ENCODE data around the gene HDAC1. TPM values are rescaled to one million over a fixed set of nuclear protein-coding genes. Genes with fewer than 3 reads are reported as not detected.

HDAC1 gene
- total and polyA plus RNA-seq, 2 of the 4 experiments (the other 2 are of a cell fraction): 95.5 to 139 TPM

- no peaks in the 10 kb centered on the region for H3K9me3 ChIP-seq (ENCODE audit: control insufficient read depth, insufficient read depth, low read length)
- H2BK120ac ChIP-seq (ENCODE audit: low read depth, low read length): no peak overlapping the region
- TF ChIP-seq CTCF (conservative IDR thresholded peaks at IDR 0.05; ENCODE audit: low read depth, low read length): no peak
- no peak for TF ChIP-seq BHLHE40 (IDR thresholded peaks at IDR 0.05; ENCODE audit: low read depth, low read length)
- H3K56ac ChIP-seq (ENCODE audit: extremely low read depth, insufficient read depth, low read length): no peak overlapping the region
- no CpG with 5 or more reads among the region's 4 CpGs for WGBS, 2 experiments (ENCODE audit: extremely low coverage in 2 of 2, insufficient read length in 1 of 2)
- no peak overlapping the region for H4K5ac ChIP-seq (ENCODE audit: low read depth, low read length)
- no peak overlapping the region for H2BK20ac ChIP-seq (ENCODE audit: low read depth, low read length)
- no peaks in the 10 kb centered on the region for H3K36me3 ChIP-seq (ENCODE audit: control insufficient read depth, insufficient read depth, low read length)
- no peak overlapping the region for H3K27ac ChIP-seq (ENCODE audit: insufficient read depth, low read length)
- H3K9ac ChIP-seq (ENCODE audit: low read depth, low read length): no peak overlapping the region
- H3K23ac ChIP-seq (ENCODE audit: low read depth, low read length): no peak overlapping the region
- H3K4me2 ChIP-seq (ENCODE audit: low read depth, low read length): no peak overlapping the region
- no peaks in the 10 kb centered on the region for H4K20me1 ChIP-seq (ENCODE audit: insufficient read depth, low read length)
- no peak overlapping the region for H3K18ac ChIP-seq (ENCODE audit: low read depth, low read length)
- DNase-seq: no peak
- intact Hi-C loops (cut with micrococcal nuclease) (no loop called here), in situ Hi-C loops (cut with MboI; ENCODE audit: low sequenced_read_pairs) (no loop called here), dilution Hi-C loops (cut with HindIII; ENCODE audit: low sequenced_read_pairs, unreplicated experiment) (no loop called here)
- no peak overlapping the region for H3K4ac ChIP-seq (ENCODE audit: low read depth, low read length)
- H2BK15ac ChIP-seq (ENCODE audit: low read depth, low read length): no peak overlapping the region
- H2AK5ac ChIP-seq (ENCODE audit: low read depth, low read length): no peak overlapping the region
- no peak overlapping the region for H2AFZ ChIP-seq (replicated peaks; ENCODE audit: low read length, poor library complexity)
- BruUV-seq (replicated peaks): no TSS peak
- CTCF ChIA-PET: no interaction called here
- H3K4me1 ChIP-seq (ENCODE audit: control insufficient read depth, insufficient read depth, low read length): no peaks in the 10 kb centered on the region
- H3K27me3 ChIP-seq (ENCODE audit: control insufficient read depth, insufficient read depth, low read length): no peaks in the 10 kb centered on the region
- H4K91ac ChIP-seq (ENCODE audit: insufficient read depth, low read depth, low read length): no peak overlapping the region
- POLR2A ChIA-PET (ENCODE audit: unreplicated experiment): no interaction called here
- no peak for ATAC-seq (ENCODE audit: low read depth)
- no peak overlapping the region for H3K14ac ChIP-seq (replicated peaks; ENCODE audit: low read depth, low read length)
- H3K9me1 ChIP-seq (ENCODE audit: insufficient read depth, low read length): no peaks in the 10 kb centered on the region
- no peak overlapping the region for H4K8ac ChIP-seq (ENCODE audit: low read depth in 2 of 2, low read length in 2 of 2)
- peaks cover 0 to 3% of the 10 kb centered on the region in 2 experiments; a peak in 1 of 4 replicates for H3K79me1 ChIP-seq (ENCODE audit: low read depth in 1 of 2, low read length in 2 of 2)
- no peak overlapping the region for H2BK5ac ChIP-seq (ENCODE audit: low read depth, low read length, poor library complexity, severe bottlenecking)
- H2AK9ac ChIP-seq (replicated peaks; ENCODE audit: low read depth, low read length, poor library complexity): no peak overlapping the region
- no peak overlapping the region for H3K4me3 ChIP-seq (ENCODE audit: insufficient read depth, low read depth, low read length)
Observed at GRCh38 chr1:32286763-32287162, 5.1 kb upstream of the HDAC1 start.

All from IMR-90 (cell line).